ENCODE results near the gene NGEF. TPM values are rescaled to one million over a fixed set of nuclear protein-coding genes. Genes with fewer than 3 reads are reported as not detected.

The NGEF gene
- total RNA-seq, 1 experiment from 2014 or later, result 2.7 TPM

DNA sequence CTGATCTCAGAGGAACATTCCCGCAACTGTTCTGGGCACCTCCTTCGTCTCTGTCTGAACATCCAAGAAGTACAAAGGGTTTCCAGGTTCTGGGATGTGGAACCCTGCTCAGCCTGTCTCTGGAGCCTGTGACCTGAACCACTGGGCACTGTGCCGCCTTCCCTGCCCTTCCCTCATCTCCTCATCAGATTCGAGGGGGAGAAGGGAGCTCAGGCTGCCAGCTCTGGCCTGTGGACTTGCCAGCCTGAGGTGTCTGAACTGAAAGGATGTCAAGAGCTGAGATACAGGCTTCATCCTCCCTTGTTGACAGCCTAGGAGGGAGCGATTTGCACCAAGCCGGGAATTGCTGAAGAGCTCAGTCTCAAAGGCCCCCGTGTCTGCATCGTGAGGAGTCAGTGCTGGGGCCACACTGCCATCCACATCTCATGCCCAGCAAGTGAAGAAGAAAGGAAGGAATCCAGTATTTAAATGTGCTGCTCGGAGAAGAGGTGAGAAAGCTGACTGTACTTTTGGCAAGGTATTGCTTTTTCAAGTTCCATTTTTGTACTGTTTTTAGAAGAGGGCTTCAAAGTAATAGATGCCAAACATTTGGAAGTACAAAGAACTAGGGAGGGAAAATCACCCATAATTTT lies 32.0 kb upstream of the NGEF start:
- no peak for DNase-seq (ENCODE audit: low read depth)

DNA sequence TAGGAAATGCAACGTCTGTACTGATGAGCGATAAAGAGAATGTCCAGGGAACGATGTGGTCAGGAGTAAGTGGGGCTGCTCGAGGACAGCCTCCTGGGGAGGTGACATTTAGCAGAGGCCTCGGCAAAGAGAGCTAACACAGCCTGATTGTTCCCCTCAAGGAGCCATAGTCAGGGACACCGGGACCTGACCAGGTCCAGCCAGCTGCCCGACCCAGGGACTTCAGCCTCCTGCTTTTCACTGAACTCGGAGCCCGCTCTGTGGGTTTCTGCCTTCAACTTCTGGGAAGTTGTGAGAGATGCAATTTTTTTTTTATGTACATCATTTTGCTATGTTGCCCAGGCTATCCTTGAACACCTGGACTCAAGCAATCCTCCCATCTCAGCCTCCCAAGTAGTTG lies 29.5 kb upstream of the NGEF start:
- no peak for DNase-seq (ENCODE audit: low read depth)

DNA sequence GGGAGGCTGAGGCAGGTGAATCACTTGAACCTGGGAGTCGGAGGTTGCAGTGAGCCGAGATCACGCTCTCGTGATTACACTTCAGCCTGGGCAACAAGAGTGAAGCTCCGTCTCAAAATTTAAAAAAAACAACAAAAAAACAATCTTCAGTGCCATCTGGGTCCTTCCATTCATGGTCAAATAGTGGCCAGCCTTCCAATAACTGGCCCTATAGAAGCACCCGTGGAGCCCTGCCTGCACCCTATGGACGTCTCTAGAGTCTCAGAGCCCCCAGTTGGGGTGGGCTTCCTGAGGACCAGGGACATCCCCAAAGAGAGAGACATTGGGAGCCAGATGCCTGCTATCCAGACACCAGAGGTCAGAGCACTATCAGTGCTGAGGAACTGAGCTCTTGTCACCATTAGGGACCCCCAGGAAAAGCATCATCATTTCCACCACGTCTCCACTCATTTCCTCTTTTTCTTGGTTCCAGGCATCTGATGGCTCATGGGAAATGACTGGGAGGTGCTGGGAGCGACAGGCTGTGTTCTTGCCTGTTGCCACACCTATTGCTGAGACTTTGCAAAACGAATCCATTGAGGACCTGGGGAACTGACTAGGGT lies 28.8 kb upstream of the NGEF start:
- DNase-seq (ENCODE audit: low read depth), result no peak

DNA sequence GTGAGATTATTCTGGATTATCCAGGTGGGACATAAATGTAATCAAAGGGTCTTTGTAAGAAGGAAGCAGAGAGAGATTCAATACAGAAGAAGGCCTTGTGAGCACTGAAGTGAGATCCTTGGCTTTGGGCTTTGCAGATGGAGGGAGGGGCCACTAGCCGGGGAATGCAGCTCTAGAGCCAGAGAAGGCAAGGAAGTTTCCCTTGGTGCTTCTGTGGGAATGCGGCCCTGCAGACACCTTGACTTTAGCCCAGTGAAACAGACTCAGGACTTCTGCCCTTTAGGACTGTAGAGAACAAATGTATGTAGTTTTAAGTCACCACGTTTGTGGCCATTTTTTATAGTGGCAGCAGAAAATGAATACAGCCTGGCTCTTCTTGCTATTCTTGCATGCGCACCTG lies 27.5 kb upstream of the NGEF start:
- DNase-seq (ENCODE audit: low read depth), result no peak

DNA sequence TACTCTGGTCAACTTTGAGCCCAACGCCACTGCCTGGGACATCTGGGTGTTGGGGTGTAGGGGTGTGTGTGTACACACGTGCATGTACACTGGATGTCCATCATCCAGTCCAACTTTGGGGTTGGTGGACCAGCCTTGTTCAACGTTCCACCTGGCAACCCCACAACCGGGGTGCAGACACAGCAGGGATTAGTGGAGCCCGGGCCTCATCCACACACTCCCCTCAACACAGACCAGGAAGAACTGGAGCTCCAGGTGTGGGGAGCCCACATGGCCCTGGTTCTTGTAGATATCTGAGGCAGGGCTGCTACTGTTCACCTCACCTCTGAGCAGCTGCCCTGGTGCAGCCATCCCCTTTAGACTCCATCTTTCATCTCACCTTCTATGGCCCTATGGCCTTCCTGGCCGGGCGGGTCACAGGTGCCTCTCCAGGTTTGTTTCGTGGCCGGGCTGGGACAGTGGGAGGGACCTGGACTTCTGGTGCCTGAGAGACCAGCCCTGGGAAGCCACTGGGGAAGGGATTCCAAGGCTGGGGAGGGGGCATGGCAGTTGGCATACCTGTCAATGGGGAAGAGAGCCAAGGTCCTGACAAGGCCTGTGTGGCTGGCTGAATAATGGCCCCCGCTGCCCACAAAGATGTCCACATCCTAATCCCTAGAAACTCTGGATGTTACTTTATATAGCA lies 26.9 kb upstream of the NGEF start:
- no peak for DNase-seq (ENCODE audit: low read depth)

DNA sequence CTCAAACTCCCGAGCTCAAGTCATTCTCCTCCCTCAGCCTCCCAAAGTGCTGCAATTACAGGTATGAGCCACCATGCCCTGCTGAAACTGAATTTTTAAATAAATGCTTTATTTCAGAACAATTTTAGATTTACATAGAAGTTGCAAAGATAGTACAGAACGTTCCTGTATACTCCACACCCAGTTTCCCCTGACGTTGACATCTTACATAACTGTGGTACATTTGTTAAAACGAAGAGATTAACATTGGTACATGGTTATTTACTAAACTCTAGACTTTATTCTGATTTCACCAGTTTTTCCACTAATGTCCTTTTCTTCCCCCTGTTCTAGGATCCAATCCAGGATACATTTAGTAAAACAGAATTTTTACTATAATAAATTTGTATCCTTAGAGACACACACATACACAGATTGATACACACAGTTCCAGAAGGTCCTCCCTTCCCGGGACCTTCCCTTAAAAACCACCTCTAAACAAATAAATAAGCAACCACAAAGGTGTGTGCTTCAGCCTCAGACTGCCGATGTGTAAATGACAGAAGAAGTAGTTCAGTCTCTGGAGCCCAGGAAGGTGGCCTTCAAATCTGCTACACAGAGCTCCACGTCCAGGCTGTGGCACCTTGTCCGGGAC lies 26.3 kb upstream of the NGEF start:
- no peak for DNase-seq (ENCODE audit: low read depth)

DNA sequence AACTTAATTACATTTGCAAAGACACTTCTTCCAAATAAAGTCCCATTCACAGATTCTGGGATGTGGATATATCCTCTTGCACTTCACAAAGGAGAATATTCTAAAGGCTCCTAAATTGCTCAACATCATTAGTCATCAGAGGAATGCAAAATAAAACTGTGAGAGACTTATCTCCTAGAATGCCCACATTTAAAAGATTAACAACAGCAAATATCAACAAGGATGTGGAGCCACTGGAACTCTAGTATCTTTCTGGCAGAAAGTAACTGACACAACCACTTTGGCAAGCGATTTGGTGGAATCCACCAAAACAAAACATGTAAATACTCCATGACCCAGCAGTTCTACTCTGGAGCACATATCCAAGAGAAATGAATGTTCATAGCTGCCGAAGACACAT lies 24.0 kb upstream of the NGEF start:
- DNase-seq (ENCODE audit: low read depth), result peak; percentile 45

DNA sequence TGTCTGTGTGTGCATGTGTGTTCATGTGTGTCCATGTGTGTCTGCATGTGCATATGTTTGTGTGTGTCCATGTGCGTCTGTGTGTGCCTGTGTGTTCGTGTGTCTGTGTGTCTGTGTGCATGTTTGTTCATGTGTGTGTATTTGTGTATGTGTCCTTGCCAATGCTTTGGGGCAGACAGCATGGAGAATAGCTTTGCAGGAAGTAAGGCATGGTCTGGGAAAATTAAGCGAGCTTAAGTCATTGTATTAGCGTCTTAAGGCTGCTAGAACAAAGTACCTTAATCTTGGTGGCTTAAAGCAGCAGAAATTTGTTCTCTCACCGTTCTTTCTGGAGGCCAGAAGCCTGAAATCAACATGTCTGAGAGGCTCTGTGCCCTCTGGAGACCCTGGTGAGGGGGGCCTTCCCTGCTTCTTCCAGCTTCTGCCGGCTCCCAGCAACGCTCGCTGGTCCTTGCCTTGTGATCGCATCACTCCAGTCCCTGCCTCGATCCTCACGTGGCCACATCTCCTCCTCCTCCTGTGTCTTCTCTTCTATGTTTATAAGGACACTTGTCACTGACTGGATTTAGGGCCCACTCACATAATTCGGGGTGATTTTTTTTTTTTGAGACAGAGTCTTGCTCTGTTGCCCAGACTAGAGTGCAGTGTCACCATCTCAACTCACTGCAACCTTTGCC lies 23.2 kb upstream of the NGEF start:
- no peak for DNase-seq (ENCODE audit: low read depth)

DNA sequence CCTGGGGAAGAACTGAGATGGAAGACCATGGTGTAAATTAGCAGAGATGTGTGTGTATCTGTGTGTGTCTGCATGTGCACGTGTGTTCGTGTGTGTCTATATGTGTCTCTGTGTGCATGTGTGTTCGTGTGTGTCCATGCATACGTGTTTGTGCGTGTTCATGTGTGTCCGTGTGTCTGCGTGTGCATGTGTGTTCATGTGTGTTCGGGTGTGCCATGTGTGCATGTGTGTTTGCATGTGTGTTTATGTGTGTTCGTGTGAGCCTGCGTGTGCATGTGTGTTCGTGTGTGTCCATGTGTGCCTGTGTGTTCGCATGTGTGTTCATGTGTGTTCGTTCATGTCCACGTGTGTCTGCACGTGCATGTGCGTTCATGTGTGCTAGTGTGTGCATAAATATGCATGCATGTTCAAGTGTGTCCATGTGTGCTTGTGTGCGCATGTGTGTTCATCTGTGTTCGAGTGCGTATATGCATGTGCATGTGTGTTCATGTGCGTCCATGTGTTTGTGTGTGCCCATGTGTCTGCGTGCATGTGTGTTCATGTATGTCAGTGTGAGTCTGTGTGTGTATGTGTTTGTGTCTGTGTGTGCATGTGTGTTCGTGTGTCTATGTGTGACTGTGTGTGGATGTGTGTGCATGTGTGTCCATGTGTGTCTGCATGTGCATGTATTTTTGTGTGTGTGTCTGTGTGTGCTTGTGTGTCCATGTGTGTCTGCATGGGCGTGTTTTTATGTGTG lies 22.5 kb upstream of the NGEF start:
- no peak for DNase-seq (ENCODE audit: low read depth)

DNA sequence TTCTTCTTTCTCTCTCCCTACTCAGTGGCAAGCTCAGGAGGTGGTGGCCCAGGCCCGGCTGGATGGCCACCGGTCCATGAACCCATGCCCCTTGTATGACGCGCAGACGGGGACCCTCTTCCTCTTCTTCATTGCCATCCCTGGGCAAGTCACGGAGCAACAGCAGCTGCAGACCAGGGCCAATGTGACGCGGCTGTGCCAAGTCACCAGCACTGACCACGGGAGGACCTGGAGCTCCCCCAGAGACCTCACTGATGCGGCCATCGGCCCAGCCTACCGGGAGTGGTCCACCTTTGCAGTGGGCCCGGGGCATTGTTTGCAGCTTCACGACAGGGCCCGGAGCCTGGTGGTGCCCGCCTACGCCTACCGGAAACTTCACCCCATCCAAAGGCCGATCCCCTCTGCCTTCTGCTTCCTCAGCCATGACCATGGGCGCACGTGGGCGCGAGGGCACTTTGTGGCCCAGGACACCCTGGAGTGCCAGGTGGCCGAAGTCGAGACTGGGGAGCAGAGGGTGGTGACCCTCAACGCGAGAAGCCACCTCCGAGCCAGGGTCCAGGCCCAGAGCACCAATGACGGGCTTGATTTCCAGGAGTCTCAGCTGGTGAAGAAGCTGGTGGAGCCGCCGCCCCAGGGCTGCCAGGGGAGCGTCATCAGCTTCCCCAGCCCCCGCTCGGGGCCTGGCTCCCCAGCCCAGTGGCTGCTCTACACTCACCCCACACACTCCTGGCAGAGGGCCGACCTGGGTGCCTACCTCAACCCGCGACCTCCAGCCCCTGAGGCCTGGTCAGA lies 21.2 kb upstream of the NGEF start:
- no peak for DNase-seq (ENCODE audit: low read depth)

DNA sequence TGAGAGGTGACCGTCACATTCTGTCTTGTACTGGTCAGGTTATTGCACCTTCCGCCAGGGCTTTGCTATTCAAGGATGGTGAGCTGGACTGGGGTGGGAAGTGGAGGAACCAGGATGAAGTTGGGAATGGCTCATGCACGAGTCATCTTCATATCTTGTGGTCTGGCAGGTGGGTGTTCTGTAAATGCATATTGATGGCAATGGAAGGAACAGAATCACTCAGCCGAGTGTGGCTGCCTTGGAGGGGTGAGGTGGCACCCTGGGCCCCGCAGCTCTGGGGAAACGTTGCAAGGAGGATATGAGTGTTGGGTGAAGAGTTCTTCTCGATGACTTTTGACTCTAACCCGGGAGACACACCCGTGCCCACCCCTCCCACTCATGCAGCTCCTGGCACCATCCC lies 20.6 kb upstream of the NGEF start:
- DNase-seq (ENCODE audit: low read depth), result peak; percentile 98

DNA sequence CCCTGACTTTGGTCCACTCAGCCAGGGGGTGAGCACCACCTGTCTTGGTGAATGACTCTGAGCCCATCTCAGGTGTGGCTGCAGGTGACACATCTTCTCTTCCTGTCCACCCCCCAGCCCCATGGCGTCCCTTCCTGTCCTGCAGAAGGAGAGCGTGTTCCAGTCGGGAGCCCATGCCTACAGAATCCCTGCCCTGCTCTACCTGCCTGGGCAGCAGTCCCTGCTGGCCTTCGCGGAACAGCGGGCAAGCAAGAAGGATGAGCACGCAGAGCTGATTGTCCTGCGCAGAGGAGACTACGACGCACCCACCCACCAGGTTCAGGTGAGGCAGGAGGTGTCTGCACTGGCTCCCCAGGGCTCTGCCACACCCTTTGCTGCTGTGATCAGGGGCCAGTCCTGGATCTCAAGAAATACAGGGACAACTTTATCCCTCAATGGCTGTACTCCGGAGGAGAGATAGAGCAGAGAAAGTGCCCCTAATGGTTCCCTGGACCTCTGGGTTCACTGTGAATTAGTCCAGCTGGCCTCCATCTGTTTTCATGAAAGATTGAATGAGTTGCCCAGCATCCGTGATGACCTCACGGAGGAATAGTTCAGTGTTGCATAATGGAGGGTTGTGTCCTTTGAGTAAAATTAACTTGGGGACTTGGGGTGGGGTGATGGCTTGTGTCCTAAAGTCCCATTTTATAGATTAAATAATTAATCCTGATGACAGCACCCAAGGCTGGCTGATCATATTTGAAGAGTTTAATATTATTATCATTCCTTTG lies 19.7 kb upstream of the NGEF start, which contains the start of gene NEU2:
NEU2 (plus strand) TSS at position 122 of the 770 bp plus-strand sequence; CDS start at position 122, 0 bp downstream.
- no peak for DNase-seq (ENCODE audit: low read depth)

DNA sequence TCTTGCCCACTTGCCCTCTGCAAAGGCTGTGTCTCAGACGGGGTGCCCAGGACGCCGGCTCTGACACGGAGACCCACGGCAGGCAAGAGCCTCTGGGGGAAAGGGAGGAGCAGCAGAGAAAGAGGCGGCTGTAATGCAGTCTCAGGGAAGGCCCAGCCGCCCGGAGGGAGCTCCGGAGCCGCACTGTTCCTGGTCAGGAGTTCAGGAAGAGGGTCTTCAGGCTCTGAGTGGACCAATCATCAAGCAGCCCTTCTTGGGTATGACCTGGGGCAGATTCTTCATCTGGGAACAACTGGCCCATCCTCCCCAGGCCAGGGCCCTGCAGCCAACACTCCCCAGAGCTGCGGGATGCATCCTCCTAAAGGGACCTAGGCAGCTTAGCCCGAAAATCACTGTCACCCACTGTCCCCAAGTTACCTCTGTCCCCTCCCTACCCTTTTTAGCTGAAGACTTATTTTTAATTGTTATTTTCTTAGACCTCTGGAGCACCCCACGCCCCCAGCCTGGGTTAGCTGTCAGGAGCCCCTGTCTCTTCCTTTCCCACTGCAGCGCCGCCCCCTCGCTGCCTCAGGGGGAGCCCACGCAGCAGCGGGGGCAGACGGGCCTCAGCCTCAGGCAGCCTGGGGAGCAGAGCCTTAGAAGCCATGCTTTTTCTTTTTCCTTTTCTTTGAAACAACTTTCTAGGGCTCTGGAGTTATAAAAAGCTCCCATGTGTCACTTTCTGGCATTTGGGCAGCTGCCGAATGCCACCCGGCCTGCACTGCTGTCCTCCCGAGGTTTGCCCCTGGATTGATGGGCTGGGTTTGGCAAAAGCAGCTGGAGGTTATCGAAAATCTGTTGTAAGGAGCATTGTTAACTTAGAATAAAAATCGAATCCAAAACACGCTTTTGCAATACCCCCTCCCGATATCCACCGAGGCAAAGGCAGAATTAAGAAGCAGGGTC lies 18.8 kb upstream of the NGEF start:
- DNase-seq (ENCODE audit: low read depth), result no peak

DNA sequence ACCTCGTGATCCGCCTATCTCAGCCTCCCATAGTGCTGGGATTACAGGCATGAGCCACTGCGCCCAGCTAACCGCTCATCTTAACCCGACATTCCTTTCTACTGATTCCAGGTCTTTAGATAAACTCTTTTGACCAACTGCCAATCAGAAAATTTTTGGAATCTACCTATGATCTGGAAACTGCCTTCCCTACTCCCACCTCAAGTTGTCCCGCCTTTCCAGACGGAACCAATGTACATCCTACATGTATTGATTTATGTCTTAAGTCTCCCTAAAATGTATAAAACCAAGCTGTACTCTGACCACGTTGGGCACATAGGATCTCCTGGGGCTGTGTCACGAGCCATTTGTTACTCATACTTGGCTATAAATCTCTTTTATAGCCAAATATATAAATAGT lies 16.3 kb upstream of the NGEF start:
- DNase-seq (ENCODE audit: low read depth), result peak; percentile 95

DNA sequence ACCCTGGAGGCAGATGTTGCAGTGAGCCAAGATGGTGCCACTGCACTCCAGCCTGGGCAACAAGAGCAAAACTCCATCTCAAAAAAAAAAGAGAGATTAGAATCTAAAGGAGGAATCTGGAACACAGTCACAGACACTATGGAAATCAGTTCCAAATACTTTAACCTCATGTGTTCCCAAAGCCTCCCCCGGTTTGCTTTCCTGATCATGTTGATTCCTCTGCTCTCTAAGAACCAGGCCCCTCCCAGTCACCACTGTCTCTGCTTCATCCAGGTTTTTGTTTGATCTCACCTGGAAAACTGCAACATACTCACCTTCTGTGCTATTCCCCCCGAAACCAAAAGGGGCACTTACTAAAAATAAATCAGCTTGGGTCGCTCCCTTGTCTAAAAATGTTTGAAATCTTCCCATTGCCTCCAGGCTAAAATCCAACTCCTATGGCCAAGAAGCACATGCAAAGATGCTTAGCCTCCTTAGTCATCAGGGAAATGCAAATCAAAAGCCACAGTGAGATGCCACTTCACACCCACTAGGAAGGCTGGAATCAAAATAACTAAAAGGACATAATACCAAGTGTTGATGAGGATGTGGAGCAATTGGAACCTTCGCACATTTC lies 13.2 kb upstream of the NGEF start:
- DNase-seq (ENCODE audit: low read depth), result peak; percentile 61

DNA sequence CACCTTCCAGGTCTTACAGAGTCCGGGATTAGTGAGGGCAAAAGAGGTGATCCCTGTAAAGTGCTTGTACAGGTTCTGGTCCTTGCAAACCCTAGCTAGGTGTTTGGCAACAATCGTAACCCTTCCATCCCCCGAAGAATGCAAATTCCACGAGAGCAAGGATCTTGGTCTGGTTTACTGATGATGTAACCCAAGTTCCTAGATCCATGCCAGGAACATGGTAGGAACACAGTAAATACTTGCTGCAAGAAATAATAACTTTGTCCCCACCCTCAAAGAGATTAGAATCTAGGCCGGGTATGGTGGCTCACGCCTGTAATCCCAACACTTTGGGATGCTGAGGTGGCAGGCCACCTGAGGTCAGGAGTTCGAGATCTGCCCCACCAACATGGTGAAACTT lies 12.7 kb upstream of the NGEF start:
- no peak for DNase-seq (ENCODE audit: low read depth)

DNA sequence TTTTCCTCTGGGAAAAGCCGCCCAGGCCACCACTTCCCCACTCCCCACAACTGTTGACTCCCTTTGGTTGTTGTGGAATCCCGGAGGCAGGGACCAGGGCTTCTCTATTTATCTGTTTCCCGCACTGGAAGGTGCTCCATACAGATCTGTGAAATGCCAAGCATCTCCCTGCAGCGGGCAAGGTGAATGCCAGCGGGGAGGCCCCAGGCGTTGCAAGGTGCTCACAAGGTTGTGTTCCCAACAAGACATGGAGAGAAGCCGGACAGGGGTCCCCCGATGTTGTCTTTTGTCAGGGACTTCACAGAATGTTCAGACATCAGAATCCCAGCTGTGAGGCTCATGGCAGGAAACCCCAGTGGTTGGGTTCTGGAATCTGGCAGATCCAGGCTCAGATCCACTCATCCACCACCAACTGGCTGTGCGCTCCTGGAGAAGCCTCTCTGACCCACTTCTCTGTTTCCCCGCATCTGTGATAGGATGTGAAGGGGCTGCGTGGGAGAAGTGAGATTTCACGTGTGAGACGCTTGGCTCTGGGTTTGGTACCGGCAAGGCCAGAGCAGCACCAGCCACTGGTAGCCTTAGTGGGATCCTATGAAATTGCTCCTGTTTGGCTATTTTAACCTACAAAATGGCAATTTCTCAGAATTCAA lies 10.8 kb upstream of the NGEF start:
- no peak for DNase-seq (ENCODE audit: low read depth)

All from HT1080 (cell line).